HepG2 (cell line): ENCODE data around the gene ZBTB14. TPM values are rescaled to one million over a fixed set of nuclear protein-coding genes. Genes with fewer than 3 reads are reported as not detected.

ENCODE experiments used
- AHR ChIP-seq: IDR thresholded peaks from 2 replicates; pipeline ENCODE4 v1.6.1; 2018; ENCODE audit warnings: missing genetic modification reagents, missing compliant biosample characterization
- AKAP8 ChIP-seq: sonication (generic); formaldehyde crosslinking; IDR thresholded peaks from 2 replicates; pipeline ENCODE4 v1.5.1; 2020; ENCODE audit warnings: mild to moderate bottlenecking, missing genetic modification reagents
- ATF7-NPFF ChIP-seq: sonication (generic); formaldehyde crosslinking; IDR thresholded peaks from 2 replicates; pipeline ENCODE4 v1.8.1; 2023; ENCODE audit warnings: mild to moderate bottlenecking, low read depth, missing genetic modification reagents, moderate library complexity
- BORCS8-MEF2B ChIP-seq: sonication (generic); formaldehyde crosslinking; IDR thresholded peaks from 2 replicates; pipeline ENCODE4 v1.8.0; 2022; ENCODE audit warnings: mild to moderate bottlenecking, missing genetic modification reagents
- DMAP1 ChIP-seq: IDR thresholded peaks from 2 replicates; pipeline ENCODE4 v1.6.1; 2016
- HOXA3 ChIP-seq: sonication (generic); formaldehyde crosslinking; IDR thresholded peaks from 2 replicates; pipeline ENCODE4 v1.5.0; 2020; ENCODE audit warnings: missing genetic modification reagents
- KDM4B ChIP-seq: sonication (generic); formaldehyde crosslinking; IDR thresholded peaks from 2 replicates; pipeline ENCODE4 v1.4.0; 2020; ENCODE audit warnings: missing genetic modification reagents
- MAFF ChIP-seq: IDR thresholded peaks from 2 replicates; pipeline ENCODE4 v1.6.1; 2011; ENCODE audit warnings: low read depth, low read length, improper control_type of control experiment
- MYC ChIP-seq: sonication (generic); formaldehyde crosslinking; IDR thresholded peaks from 2 replicates; pipeline ENCODE4 v1.9.0; 2021; ENCODE audit warnings: missing genetic modification reagents, borderline replicate concordance
- NCOA5 ChIP-seq: sonication (generic); formaldehyde crosslinking; IDR thresholded peaks from 2 replicates; pipeline ENCODE4 v1.4.0; 2020; ENCODE audit warnings: missing genetic modification reagents
- NR1H2 ChIP-seq: sonication (generic); formaldehyde crosslinking; IDR thresholded peaks from 2 replicates; pipeline ENCODE4 v1.8.1; 2022; ENCODE audit warnings: low read depth, missing genetic modification reagents, borderline replicate concordance
- PCBP1 ChIP-seq: fragments of 200-400 bp; formaldehyde crosslinking; IDR thresholded peaks from 2 replicates; pipeline ENCODE4 v1.6.1; 2017; ENCODE audit warnings: mild to moderate bottlenecking, low read depth, low read length, borderline replicate concordance
- POLR2G ChIP-seq: fragments of 200-400 bp; formaldehyde crosslinking; IDR thresholded peaks from 2 replicates; pipeline ENCODE4 v1.6.1; 2018; ENCODE audit warnings: mild to moderate bottlenecking, low read depth, low read length, moderate library complexity
- RBFOX2 ChIP-seq: fragments of 200-400 bp; formaldehyde crosslinking; IDR thresholded peaks from 2 replicates; pipeline ENCODE4 v1.6.1; 2017; ENCODE audit warnings: low read depth, mild to moderate bottlenecking, low read length
- SAFB2 ChIP-seq: sonication (generic); formaldehyde crosslinking; IDR thresholded peaks from 2 replicates; pipeline ENCODE4 v1.5.1; 2020; ENCODE audit warnings: missing genetic modification reagents, low read depth, mild to moderate bottlenecking, borderline replicate concordance
- YY1 ChIP-seq: IDR thresholded peaks from 2 replicates; pipeline ENCODE4 v1.6.1; 2011; ENCODE audit warnings: low read length, low read depth, moderate library complexity, mild to moderate bottlenecking; ENCODE audit not compliant: insufficient read depth, insufficient replicate concordance
- ZFX ChIP-seq: sonication (generic); formaldehyde crosslinking; IDR thresholded peaks from 2 replicates; pipeline ENCODE4 v1.4.0; 2020; ENCODE audit warnings: mild to moderate bottlenecking, low read depth, missing genetic modification reagents, moderate library complexity
- ZNF33A ChIP-seq: sonication (generic); formaldehyde crosslinking; IDR thresholded peaks from 2 replicates; pipeline ENCODE4 v1.5.1; 2020; ENCODE audit warnings: missing genetic modification reagents, mild to moderate bottlenecking, moderate library complexity, borderline replicate concordance
- ZNF543 ChIP-seq: sonication (generic); formaldehyde crosslinking; IDR thresholded peaks from 2 replicates; pipeline ENCODE4 v1.4.0; 2020; ENCODE audit warnings: mild to moderate bottlenecking, missing genetic modification reagents
- polyA plus RNA-seq, 8 experiments: library from polyadenylated mRNA; depleted of rRNA in 3 of 8; stranded (reverse) in 7 of 8; unstranded in 1 of 8; fragments of >200 nt; fragmentation: Illumina TruSeq in 4 of 8; extraction: Trizol in 4 of 8; gene quantifications; 2 replicates each; pipeline versions ENCODE4 v1.2.1 to v1.2.3, GENCODE V29; 2011 to 2016; ENCODE audit warnings: low read depth in 4 of 8, missing spikeins in 1 of 8, mixed read lengths in 1 of 8; ENCODE audit not compliant: insufficient read depth in 1 of 8
- total RNA-seq, 5 experiments: library from RNA; depleted of rRNA; stranded (reverse); fragments of >200 nt; fragmentation: Illumina TruSeq; extraction: Trizol; gene quantifications; 2 replicates each; pipeline ENCODE4 v1.2.3, GENCODE V29; 2016; ENCODE audit warnings: low read depth in 1 of 5
- TF ChIP-seq, protein P1 (sequence below): sonication (generic); formaldehyde crosslinking; IDR thresholded peaks from 2 replicates; pipeline ENCODE4 v1.8.0; 2023; ENCODE audit warnings: mild to moderate bottlenecking, missing genetic modification reagents
- TF ChIP-seq, protein P2 (sequence below): sonication (generic); formaldehyde crosslinking; IDR thresholded peaks from 2 replicates; pipeline ENCODE4 v1.5.1; 2020; ENCODE audit warnings: mild to moderate bottlenecking, missing genetic modification reagents, borderline replicate concordance
- TF ChIP-seq, protein P3 (sequence below): sonication (generic); formaldehyde crosslinking; IDR thresholded peaks from 2 replicates; pipeline ENCODE4 v1.8.1; 2022; ENCODE audit warnings: mild to moderate bottlenecking, missing genetic modification reagents

The ZBTB14 gene
- total and polyA plus RNA-seq, 2 of the 13 experiments (the other 11 are each of a cell fraction or from before 2014, with no cell fraction given), result 8.0 to 14.4 TPM

DNA sequence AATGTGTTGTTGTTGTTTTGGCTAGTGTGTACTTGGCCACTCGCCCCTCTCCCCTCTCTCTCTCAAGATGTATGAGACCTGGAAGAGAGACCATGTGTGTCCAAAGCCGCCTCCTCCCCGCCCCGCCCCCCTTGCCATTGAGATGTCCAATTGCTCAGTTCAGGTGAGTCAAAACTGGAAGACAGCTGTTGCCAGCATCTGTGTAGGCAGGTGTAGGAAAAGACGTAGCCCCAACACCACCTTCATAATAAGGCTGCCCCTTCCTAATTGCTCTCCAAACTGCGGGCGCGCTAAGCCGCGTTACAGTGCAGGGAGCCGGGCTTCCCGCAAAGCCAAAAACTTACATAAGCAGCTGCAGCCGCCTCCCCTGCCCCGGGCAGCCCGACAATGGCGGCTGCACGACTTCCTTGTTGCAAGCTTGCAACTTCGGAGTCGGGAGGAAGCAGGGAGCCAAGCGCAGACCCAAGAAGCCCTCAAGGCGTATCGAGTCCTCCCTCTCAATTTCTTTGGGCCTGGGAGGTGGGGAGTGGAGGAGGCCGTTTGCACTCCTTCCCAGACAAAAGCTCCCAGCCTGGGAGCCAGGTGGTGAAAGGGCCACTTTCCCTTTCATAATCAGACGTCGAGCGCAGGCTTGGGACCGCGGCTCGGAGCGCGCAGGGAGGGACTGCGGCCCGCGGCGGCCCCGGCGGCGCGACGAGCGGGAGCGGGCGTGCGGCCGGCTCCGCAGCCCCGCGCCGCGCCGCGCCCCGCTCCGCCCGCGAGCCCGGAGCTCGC is 882 bp downstream of the ZBTB14 start (continued):
- TF ChIP-seq HOXA3 (CRISPR knock-in tag) (0 out of 2 replicates have a peak, but pooled peaks have one; percentile 24), POLR2G (peak; percentile 72; the same call in 1 of the 2 replicates), RBFOX2 (peak; percentile 52; the same call in 1 of the 2 replicates), ZNF543 (CRISPR knock-in tag) (0 out of 2 replicates have a peak, but pooled peaks have one; percentile 43), ZFX (CRISPR knock-in tag) (peak; percentile 61; the same call in 1 of the 2 replicates), BORCS8-MEF2B (CRISPR knock-in tag) (0 out of 2 replicates have a peak, but pooled peaks have one; percentile 45), PCBP1 (no peak), KDM4B (CRISPR knock-in tag) (no peak), DMAP1 (CRISPR knock-in tag) (peak; percentile 77), NR1H2 (no peak), YY1 (peak; percentile 88), AHR (CRISPR knock-in tag) (no peak), MYC (CRISPR knock-in tag) (peak; percentile 29; the same call in 1 of the 2 replicates), AKAP8 (CRISPR knock-in tag) (peak; percentile 73; the same call in 1 of the 2 replicates), NCOA5 (no peak), ATF7-NPFF (CRISPR knock-in tag) (peak; percentile 79), SAFB2 (CRISPR knock-in tag) (peak; percentile 53; the same call in 1 of the 2 replicates), ZNF33A (no peak), MAFF (peak; percentile 22; the same call in 1 of the 2 replicates)
- TF ChIP-seq, protein P1, sequence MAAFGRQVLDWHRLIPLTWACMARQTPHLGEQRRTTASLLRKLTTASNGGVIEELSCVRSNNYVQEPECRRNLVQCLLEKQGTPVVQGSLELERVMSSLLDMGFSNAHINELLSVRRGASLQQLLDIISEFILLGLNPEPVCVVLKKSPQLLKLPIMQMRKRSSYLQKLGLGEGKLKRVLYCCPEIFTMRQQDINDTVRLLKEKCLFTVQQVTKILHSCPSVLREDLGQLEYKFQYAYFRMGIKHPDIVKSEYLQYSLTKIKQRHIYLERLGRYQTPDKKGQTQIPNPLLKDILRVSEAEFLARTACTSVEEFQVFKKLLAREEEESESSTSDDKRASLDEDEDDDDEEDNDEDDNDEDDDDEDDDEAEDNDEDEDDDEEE (CRISPR knock-in tag), result no peak
- TF ChIP-seq, protein P2, sequence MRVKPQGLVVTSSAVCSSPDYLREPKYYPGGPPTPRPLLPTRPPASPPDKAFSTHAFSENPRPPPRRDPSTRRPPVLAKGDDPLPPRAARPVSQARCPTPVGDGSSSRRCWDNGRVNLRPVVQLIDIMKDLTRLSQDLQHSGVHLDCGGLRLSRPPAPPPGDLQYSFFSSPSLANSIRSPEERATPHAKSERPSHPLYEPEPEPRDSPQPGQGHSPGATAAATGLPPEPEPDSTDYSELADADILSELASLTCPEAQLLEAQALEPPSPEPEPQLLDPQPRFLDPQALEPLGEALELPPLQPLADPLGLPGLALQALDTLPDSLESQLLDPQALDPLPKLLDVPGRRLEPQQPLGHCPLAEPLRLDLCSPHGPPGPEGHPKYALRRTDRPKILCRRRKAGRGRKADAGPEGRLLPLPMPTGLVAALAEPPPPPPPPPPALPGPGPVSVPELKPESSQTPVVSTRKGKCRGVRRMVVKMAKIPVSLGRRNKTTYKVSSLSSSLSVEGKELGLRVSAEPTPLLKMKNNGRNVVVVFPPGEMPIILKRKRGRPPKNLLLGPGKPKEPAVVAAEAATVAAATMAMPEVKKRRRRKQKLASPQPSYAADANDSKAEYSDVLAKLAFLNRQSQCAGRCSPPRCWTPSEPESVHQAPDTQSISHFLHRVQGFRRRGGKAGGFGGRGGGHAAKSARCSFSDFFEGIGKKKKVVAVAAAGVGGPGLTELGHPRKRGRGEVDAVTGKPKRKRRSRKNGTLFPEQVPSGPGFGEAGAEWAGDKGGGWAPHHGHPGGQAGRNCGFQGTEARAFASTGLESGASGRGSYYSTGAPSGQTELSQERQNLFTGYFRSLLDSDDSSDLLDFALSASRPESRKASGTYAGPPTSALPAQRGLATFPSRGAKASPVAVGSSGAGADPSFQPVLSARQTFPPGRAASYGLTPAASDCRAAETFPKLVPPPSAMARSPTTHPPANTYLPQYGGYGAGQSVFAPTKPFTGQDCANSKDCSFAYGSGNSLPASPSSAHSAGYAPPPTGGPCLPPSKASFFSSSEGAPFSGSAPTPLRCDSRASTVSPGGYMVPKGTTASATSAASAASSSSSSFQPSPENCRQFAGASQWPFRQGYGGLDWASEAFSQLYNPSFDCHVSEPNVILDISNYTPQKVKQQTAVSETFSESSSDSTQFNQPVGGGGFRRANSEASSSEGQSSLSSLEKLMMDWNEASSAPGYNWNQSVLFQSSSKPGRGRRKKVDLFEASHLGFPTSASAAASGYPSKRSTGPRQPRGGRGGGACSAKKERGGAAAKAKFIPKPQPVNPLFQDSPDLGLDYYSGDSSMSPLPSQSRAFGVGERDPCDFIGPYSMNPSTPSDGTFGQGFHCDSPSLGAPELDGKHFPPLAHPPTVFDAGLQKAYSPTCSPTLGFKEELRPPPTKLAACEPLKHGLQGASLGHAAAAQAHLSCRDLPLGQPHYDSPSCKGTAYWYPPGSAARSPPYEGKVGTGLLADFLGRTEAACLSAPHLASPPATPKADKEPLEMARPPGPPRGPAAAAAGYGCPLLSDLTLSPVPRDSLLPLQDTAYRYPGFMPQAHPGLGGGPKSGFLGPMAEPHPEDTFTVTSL (CRISPR knock-in tag), result no peak
- TF ChIP-seq, protein P3, sequence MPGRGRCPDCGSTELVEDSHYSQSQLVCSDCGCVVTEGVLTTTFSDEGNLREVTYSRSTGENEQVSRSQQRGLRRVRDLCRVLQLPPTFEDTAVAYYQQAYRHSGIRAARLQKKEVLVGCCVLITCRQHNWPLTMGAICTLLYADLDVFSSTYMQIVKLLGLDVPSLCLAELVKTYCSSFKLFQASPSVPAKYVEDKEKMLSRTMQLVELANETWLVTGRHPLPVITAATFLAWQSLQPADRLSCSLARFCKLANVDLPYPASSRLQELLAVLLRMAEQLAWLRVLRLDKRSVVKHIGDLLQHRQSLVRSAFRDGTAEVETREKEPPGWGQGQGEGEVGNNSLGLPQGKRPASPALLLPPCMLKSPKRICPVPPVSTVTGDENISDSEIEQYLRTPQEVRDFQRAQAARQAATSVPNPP, result no peak
